Neural crest cell (in vitro differentiated cells): ENCODE measurements around the gene PELI1. TPM values are rescaled to one million over a fixed set of nuclear protein-coding genes. Genes with fewer than 3 reads are reported as not detected.

ENCODE experiments used
- DNase-seq: peaks from one replicate; pipeline ENCODE4 v3.0.0; 2021; ENCODE audit warnings: low read depth, mixed read lengths, low spot score
- H3K27ac Mint-ChIP-seq: one replicate; pipeline ENCODE4 v1.8.0; 2021; ENCODE audit warnings: mild to moderate bottlenecking, mixed read lengths; ENCODE audit not compliant: unreplicated experiment
- H3K27me3 Mint-ChIP-seq: 2 replicates; pipeline ENCODE4 v1.8.0; 2021; ENCODE audit warnings: low read depth, mild to moderate bottlenecking, mixed read lengths
- H3K36me3 Mint-ChIP-seq: 2 replicates; pipeline ENCODE4 v1.8.0; 2021; ENCODE audit warnings: low read depth, mild to moderate bottlenecking, mixed read lengths
- H3K4me1 Mint-ChIP-seq: 2 replicates; pipeline ENCODE4 v1.8.0; 2021; ENCODE audit warnings: mixed read lengths
- H3K4me3 Mint-ChIP-seq: one replicate; pipeline ENCODE4 v1.8.0; 2021; ENCODE audit warnings: mild to moderate bottlenecking, mixed read lengths
- H3K9me3 Mint-ChIP-seq: 2 replicates; pipeline ENCODE4 v1.8.0; 2021; ENCODE audit warnings: mixed read lengths
- total RNA-seq: library from RNA; stranded (reverse); gene quantifications from 2 replicates; pipeline ENCODE4 v1.2.1, GENCODE V29; 2021
- TF ChIP-seq, protein P1 (sequence below): fragments of 200-600 bp; sonication (generic); conservative IDR thresholded peaks from 2 replicates; pipeline ENCODE4 v1.5.0; 2021; ENCODE audit warnings: antibody characterized with exemption, mild to moderate bottlenecking

Gene PELI1
- total RNA-seq, 1 donor from 2014 or later, result 52.1 TPM

DNA sequence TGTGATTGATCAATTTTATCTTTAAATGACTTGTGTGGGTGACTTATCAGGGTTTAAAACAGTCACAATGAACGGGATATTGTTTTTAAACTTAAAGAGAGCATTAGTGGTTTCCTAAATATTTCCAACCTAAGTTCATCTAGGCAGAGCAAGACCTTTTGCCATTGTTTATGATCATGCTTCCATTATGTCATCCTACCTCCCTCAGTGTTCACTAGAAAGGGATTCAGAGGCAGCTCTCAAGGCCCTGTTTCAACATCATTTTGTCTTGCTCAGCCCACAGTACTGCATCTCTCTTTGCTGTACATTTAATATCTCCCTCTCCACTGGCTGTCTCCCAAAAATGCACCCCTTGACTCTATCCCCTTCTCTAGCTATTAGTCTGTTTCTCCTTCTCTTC is 21.5 kb upstream of the PELI1 start:
- no peak overlapping the region for H3K27ac Mint-ChIP-seq
- no peak for DNase-seq
- no peaks in the 10 kb centered on the region for H3K36me3 Mint-ChIP-seq
- H3K9me3 Mint-ChIP-seq, result no peaks in the 10 kb centered on the region
- TF ChIP-seq, protein P1, sequence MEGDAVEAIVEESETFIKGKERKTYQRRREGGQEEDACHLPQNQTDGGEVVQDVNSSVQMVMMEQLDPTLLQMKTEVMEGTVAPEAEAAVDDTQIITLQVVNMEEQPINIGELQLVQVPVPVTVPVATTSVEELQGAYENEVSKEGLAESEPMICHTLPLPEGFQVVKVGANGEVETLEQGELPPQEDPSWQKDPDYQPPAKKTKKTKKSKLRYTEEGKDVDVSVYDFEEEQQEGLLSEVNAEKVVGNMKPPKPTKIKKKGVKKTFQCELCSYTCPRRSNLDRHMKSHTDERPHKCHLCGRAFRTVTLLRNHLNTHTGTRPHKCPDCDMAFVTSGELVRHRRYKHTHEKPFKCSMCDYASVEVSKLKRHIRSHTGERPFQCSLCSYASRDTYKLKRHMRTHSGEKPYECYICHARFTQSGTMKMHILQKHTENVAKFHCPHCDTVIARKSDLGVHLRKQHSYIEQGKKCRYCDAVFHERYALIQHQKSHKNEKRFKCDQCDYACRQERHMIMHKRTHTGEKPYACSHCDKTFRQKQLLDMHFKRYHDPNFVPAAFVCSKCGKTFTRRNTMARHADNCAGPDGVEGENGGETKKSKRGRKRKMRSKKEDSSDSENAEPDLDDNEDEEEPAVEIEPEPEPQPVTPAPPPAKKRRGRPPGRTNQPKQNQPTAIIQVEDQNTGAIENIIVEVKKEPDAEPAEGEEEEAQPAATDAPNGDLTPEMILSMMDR, result no peak
- no peaks in the 10 kb centered on the region for H3K27me3 Mint-ChIP-seq
- no peak overlapping the region for H3K4me3 Mint-ChIP-seq
- no peaks in the 10 kb centered on the region for H3K4me1 Mint-ChIP-seq

DNA sequence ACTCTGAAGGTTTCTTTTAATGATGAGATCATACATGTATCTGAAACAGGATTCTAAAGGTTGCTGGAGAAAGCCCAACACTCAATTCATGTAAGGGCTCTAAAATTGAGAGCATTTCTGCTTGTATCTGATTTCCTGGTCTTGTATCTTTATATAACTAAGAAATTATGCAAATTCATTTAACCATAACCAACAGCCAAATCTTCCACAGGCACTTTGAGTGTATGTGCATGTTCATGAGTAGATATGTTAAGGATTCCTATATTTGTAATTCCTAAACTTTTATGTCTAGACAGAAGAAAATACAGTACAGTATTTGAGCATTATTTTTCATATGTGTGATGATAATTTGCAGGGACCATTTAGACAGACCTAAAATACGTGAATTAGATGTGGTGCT is 20.4 kb upstream of the PELI1 start:
- no peak for DNase-seq
- Mint-ChIP-seq H3K9me3 (no peaks in the 10 kb centered on the region), H3K27me3 (no peaks in the 10 kb centered on the region), H3K36me3 (no peaks in the 10 kb centered on the region), H3K4me3 (no peak overlapping the region), H3K27ac (no peak overlapping the region), H3K4me1 (no peaks in the 10 kb centered on the region)
- TF ChIP-seq, protein P1, result no peak

DNA sequence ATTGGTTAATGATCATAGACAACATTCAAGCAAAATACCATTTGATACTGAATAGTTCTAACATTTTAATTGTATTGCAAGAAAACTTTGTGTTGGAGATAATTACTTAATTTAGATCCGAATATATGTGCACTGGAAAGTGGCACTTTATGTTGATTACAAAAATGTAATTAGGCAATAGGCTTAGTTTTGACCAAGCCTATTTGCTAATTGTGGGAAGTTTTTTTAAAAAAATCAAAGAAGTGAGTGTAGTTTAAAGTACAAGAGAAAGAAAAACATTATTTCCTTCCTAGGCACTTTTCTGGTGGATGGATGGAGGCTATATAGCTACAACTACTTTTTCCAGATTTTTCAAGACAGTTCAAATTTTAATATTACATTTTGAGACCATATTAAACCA is 18.3 kb upstream of the PELI1 start:
- H3K27me3 Mint-ChIP-seq, result no peaks in the 10 kb centered on the region

DNA sequence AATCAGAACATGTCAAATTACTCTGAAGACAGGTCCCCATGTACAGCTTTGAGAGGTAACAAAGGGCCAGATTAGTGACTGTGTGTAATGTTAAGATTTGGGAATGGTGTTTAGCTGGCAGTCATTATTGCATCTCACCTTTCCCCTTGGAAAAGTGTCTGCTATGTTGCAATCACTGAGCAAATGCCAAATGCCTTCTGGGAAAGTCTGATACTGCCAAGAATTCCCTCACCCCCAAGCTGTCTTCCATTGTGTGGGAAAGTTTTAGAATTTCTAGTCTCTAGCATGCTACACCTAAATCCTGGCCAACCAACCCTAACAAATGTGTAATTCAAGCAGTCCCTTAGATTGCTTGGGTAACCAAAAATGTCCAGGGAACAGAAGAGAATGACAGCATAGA is 13.6 kb upstream of the PELI1 start:
- no peak overlapping the region for H3K4me3 Mint-ChIP-seq
- H3K4me1 Mint-ChIP-seq, result no peaks in the 10 kb centered on the region
- H3K9me3 Mint-ChIP-seq, result no peaks in the 10 kb centered on the region
- DNase-seq, result no peak
- no peaks in the 10 kb centered on the region for H3K27me3 Mint-ChIP-seq
- no peak overlapping the region for H3K27ac Mint-ChIP-seq
- peaks cover 2% of the 10 kb centered on the region for H3K36me3 Mint-ChIP-seq
- TF ChIP-seq, protein P1, result no peak

More for the DNA sequence above, 18.3 kb upstream of the PELI1 start:
- no peaks in the 10 kb centered on the region for H3K4me1 Mint-ChIP-seq
- TF ChIP-seq, protein P1, result no peak
- DNase-seq, result no peak
- no peak overlapping the region for H3K27ac Mint-ChIP-seq
- H3K4me3 Mint-ChIP-seq, result no peak overlapping the region
- H3K9me3 Mint-ChIP-seq, result no peaks in the 10 kb centered on the region
- H3K36me3 Mint-ChIP-seq, result no peaks in the 10 kb centered on the region

DNA sequence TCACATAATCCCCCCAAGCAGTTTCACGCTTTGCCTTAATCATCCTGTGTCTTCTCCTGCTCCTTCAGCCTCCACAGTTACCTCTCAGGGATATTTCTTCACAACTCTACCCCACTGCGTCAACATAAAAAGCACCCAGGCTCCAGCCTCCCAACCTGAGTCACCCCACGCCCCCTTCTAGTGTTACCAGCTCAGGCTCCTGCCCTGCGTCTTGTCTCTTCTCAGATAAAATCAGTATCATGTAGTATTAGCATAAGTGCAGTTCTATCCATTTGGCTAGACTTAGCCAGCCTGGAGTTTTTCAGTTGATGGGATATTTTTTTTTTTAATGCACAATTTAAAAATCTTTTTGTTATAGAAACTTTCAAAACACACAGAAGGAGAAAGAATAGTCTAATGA is 9.6 kb upstream of the PELI1 start:
- DNase-seq, result no peak
- no peaks in the 10 kb centered on the region for H3K9me3 Mint-ChIP-seq
- peaks cover 2% of the 10 kb centered on the region for H3K36me3 Mint-ChIP-seq
- no peaks in the 10 kb centered on the region for H3K4me1 Mint-ChIP-seq
- TF ChIP-seq, protein P1, result no peak
- no peaks in the 10 kb centered on the region for H3K27me3 Mint-ChIP-seq
- no peak overlapping the region for H3K4me3 Mint-ChIP-seq
- peak overlapping the region; percentile 54 for H3K27ac Mint-ChIP-seq

DNA sequence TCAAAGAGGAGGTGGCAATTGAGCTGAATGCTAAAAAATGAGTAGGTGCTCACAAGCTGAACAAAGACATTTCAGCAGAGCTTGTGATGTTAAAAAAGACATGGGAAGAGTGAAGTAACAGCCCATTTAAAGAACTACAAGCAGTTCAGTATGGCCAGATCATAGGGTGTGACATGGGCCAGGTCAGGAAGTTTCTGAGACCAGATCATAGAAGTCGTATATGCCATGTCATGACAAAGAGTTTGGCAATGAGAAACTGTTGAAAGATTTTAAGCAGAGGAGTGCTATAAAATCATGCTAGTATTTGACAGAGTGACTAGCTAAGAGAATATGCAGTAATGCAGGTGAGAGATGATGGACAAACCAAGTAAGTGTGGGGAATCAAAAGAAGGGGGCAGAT is 7.3 kb upstream of the PELI1 start:
- H3K4me1 Mint-ChIP-seq, result no peaks in the 10 kb centered on the region
- no peak for DNase-seq
- TF ChIP-seq, protein P1, result no peak
- H3K27me3 Mint-ChIP-seq, result no peaks in the 10 kb centered on the region
- no peak overlapping the region for H3K4me3 Mint-ChIP-seq
- H3K9me3 Mint-ChIP-seq, result no peaks in the 10 kb centered on the region
- no peak overlapping the region for H3K27ac Mint-ChIP-seq
- peaks cover 2% of the 10 kb centered on the region for H3K36me3 Mint-ChIP-seq
